Measurements from ENCODE around the gene MIB2. TPM values are rescaled to one million over a fixed set of nuclear protein-coding genes. Genes with fewer than 3 reads are reported as not detected.

MIB2 gene
- total and polyA plus RNA-seq, 2 of the 4 experiments (the other 2 are of a cell fraction) = 17.2 to 47.8 TPM

DNA sequence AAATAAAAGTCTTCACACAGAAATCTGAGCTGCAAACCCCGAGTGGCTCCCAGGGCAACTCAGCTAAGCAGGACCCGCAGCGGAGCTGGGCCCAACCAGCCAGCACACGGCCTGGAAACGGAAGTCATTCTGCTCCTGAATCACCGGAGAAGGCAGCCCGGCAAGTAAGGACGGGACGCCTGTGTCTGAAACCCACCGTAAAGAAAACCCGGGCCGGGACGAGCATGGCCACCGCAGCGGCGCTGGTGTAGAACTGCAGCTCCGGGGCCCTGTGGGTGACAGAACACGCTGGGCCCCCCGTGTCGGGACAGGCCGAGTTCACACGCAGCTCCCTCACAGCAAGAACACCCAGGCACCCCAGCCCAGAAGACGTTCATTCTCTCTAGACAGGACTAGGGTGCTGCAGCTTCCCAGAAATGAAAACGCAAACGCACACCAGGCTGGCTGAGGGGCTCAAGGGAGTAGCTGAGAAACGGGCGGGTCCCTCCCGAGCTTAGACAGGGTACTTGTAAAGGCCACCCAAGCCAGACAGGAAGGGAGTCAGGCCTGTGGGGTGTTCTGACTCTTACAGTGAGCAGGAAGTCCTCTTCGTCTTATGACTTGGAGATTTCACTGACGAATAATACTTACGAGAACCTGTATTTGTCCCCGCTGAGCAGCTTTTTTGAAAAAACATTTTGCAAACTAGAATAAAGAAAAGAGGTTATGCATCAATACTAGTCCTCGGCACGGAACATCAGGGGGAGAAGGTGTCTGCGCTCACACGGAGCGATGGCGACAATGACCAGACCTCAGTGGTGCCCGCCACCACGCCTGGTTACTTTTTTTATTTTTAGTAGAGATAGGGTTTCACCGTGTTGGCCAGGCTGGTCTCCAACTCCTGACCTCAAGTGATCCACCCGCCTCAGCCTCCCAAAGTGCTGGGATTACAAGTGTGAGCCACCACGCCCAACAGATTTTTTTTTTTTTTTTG, 54.5 kb downstream of the MIB2 start (continued):
- no peak for TF ChIP-seq MAFK (IDR thresholded peaks at IDR 0.05; ENCODE audit: low read depth, low read length)
- no peak for TF ChIP-seq RCOR1 (IDR thresholded peaks at IDR 0.05; ENCODE audit: insufficient replicate concordance, low read length)

DNA sequence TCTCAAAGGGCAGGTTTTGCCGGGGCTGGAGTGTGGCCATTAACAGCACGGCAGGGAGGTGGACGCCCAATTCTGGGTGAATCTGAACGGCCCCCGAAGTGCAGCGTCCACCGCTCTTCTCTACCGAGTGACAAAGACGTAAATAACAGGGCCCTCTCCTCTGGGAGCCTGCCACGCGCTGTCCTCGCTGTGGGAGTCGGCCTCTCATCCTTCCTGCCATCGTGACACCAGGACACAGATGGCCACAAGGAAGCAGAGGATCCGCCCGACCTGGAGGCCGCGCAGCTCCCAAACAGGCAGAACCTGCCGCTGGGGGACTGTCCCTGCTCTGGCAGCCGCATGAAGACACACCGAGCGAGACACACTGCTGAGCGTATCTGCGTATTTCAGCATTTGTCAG, 55.6 kb downstream of the MIB2 start:
- ChIA-PET CTCF (no interaction called here), POLR2A (ENCODE audit: unreplicated experiment) (no interaction called here)
- Histone ChIP-seq H2AFZ (replicated peaks; ENCODE audit: low read length, poor library complexity) (no peak overlapping the region), H3K23ac (ENCODE audit: low read depth, low read length) (no peak overlapping the region), H4K5ac (ENCODE audit: low read depth, low read length) (no peak overlapping the region), H3K27me3 (ENCODE audit: control insufficient read depth, insufficient read depth, low read length) (no peaks in the 10 kb centered on the region), H2BK5ac (ENCODE audit: low read depth, low read length, poor library complexity, severe bottlenecking) (no peak overlapping the region), H2AK9ac (replicated peaks; ENCODE audit: low read depth, low read length, poor library complexity) (no peak overlapping the region), H2BK20ac (ENCODE audit: low read depth, low read length) (no peak overlapping the region), H2AK5ac (ENCODE audit: low read depth, low read length) (no peak overlapping the region), H3K4me2 (ENCODE audit: low read depth, low read length) (no peak overlapping the region), H3K9ac (ENCODE audit: low read depth, low read length) (no peak overlapping the region), H3K56ac (ENCODE audit: extremely low read depth, insufficient read depth, low read length) (no peak overlapping the region), H3K14ac (replicated peaks; ENCODE audit: low read depth, low read length) (no peak overlapping the region), H3K4me1 (ENCODE audit: control insufficient read depth, insufficient read depth, low read length) (no peaks in the 10 kb centered on the region), H4K8ac (ENCODE audit: low read depth in 2 of 2, low read length in 2 of 2) (no peak overlapping the region), H2BK15ac (ENCODE audit: low read depth, low read length) (no peak overlapping the region), H3K36me3 (ENCODE audit: control insufficient read depth, insufficient read depth, low read length) (peaks cover 56% of the 10 kb centered on the region), H2BK120ac (ENCODE audit: low read depth, low read length) (no peak overlapping the region), H3K4ac (ENCODE audit: low read depth, low read length) (no peak overlapping the region), H3K18ac (ENCODE audit: low read depth, low read length) (no peak overlapping the region), H3K4me3 (ENCODE audit: insufficient read depth, low read depth, low read length) (no peak overlapping the region), H4K91ac (ENCODE audit: insufficient read depth, low read depth, low read length) (no peak overlapping the region), H3K27ac (ENCODE audit: insufficient read depth, low read length) (no peak overlapping the region), H3K79me1 (ENCODE audit: low read depth in 1 of 2, low read length in 2 of 2) (peaks cover 8% of the 10 kb centered on the region in 2 experiments; a peak in 2 of 4 replicates), H3K9me3 (ENCODE audit: control insufficient read depth, insufficient read depth, low read length) (no peaks in the 10 kb centered on the region), H3K9me1 (ENCODE audit: insufficient read depth, low read length) (no peaks in the 10 kb centered on the region), H4K20me1 (ENCODE audit: insufficient read depth, low read length) (no peaks in the 10 kb centered on the region)
- in situ Hi-C loops (cut with MboI; ENCODE audit: low sequenced_read_pairs) = no loop called here
- dilution Hi-C loops (cut with HindIII; ENCODE audit: low sequenced_read_pairs, unreplicated experiment) = no loop called here
- no TSS peak for BruUV-seq (replicated peaks)
- no peak for DNase-seq
- ATAC-seq (ENCODE audit: low read depth) = no peak
- intact Hi-C loops (cut with micrococcal nuclease) = no loop called here
- no peak for TF ChIP-seq CHD1 (IDR thresholded peaks at IDR 0.05; ENCODE audit: low read depth, low read length)
- no peak for TF ChIP-seq MAFK (IDR thresholded peaks at IDR 0.05; ENCODE audit: low read depth, low read length)
- no peak for TF ChIP-seq CEBPB (IDR thresholded peaks at IDR 0.05; ENCODE audit: low read depth, low read length)
- no peak for TF ChIP-seq SMC3 (IDR thresholded peaks at IDR 0.05; ENCODE audit: low read depth, low read length)
- no peak for TF ChIP-seq RCOR1 (IDR thresholded peaks at IDR 0.05; ENCODE audit: insufficient replicate concordance, low read length)
- TF ChIP-seq NFE2L2 (IDR thresholded peaks at IDR 0.05; ENCODE audit: low read depth, low read length) = no peak
- no peak for TF ChIP-seq MXI1 (IDR thresholded peaks at IDR 0.05; ENCODE audit: borderline replicate concordance, low read depth, low read length)
- WGBS, 2 experiments (ENCODE audit: extremely low coverage in 2 of 2, insufficient read length in 1 of 2) = 95% methylated on average over 20 of the region's 24 CpGs; no CpG with 5 or more reads in 1 of the 2 experiments
